ENCODE data around the gene SYCE3. TPM values are rescaled to one million over a fixed set of nuclear protein-coding genes. Genes with fewer than 3 reads are reported as not detected.

SYCE3 gene
- total and polyA plus RNA-seq, 2 donors (not counting 3 experiments of a cell fraction or from before 2014, with no cell fraction given) = not detected

GRCh38 chr22:50540381-50540780 is 22.3 kb downstream of the SYCE3 start:
- H3K79me2 ChIP-seq (ENCODE audit: control insufficient read depth, insufficient read depth, low read length) = no peaks in the 10 kb centered on the region
- no peak overlapping the region for H3K27ac ChIP-seq (ENCODE audit: insufficient read depth, low read depth, low read length)

More at GRCh38 chr22:50540381-50540780, 22.3 kb downstream of the SYCE3 start:
- Histone ChIP-seq H3K9me1 (replicated peaks; ENCODE audit: control insufficient read depth, extremely low read depth, insufficient read depth, low read length) (no peaks in the 10 kb centered on the region), H3K4me1 (ENCODE audit: control insufficient read depth, extremely low read depth, insufficient read depth, low read length) (no peaks in the 10 kb centered on the region), H3K4me2 (ENCODE audit: insufficient read depth, low read length) (no peak overlapping the region), H3K27me3 (ENCODE audit: control insufficient read depth in 2 of 2, insufficient read depth in 2 of 2, low read length in 2 of 2) (peaks cover 0 to 5% of the 10 kb centered on the region in 2 experiments), H3K9me3 (replicated peaks; ENCODE audit: control insufficient read depth, insufficient read depth, low read length) (no peaks in the 10 kb centered on the region), H3K4me3 (replicated peaks in 1 of 3; ENCODE audit: insufficient read depth in 1 of 3, low read depth in 1 of 3, low read length in 3 of 3) (no peak overlapping the region), H3K36me3 (ENCODE audit: control insufficient read depth in 2 of 2, extremely low read depth in 1 of 2, insufficient read depth in 2 of 2, low read length in 2 of 2) (no peaks in the 10 kb centered on the region), H4K20me1 (replicated peaks; ENCODE audit: control insufficient read depth, extremely low read depth, insufficient read depth, low read length) (no peaks in the 10 kb centered on the region), H2AFZ (ENCODE audit: low read depth, low read length) (no peak overlapping the region), H3K9ac (replicated peaks; ENCODE audit: extremely low read depth, insufficient read depth, low read length) (no peak overlapping the region)
- POLR2A ChIA-PET = no interaction called here
- dilution Hi-C loops (cut with MboI; ENCODE audit: extremely low pct_ligation_motif_present, low sequenced_read_pairs) = no loop called here
- DNase-seq (ENCODE audit: low read depth, low spot score) (no peak), FAIRE-seq (no peak)
- TF ChIP-seq MYC (IDR thresholded peaks at IDR 0.05; ENCODE audit: low read depth, low read length) = no peak
- TF ChIP-seq FOS (IDR thresholded peaks at IDR 0.05; ENCODE audit: borderline replicate concordance, insufficient read depth, low read length) = no peak
- TF ChIP-seq GATA2 (IDR thresholded peaks at IDR 0.05; ENCODE audit: insufficient read depth, insufficient read length, low read depth, low read length) = no peak
- TF ChIP-seq CTCF (IDR thresholded peaks at IDR 0.05; ENCODE audit: extremely low read depth in 1 of 2, insufficient read depth in 1 of 2, low read depth in 1 of 2, low read length in 2 of 2) = no peak
- TF ChIP-seq, protein P1, sequence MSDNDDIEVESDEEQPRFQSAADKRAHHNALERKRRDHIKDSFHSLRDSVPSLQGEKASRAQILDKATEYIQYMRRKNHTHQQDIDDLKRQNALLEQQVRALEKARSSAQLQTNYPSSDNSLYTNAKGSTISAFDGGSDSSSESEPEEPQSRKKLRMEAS (IDR thresholded peaks at IDR 0.05; ENCODE audit: insufficient read depth, insufficient read length) = no peak
- no peak for TF ChIP-seq JUN (IDR thresholded peaks at IDR 0.05; ENCODE audit: borderline replicate concordance, insufficient read depth, insufficient read length, low read depth)
- no peak for TF ChIP-seq POLR2A (IDR thresholded peaks at IDR 0.05; ENCODE audit: low read depth, low read length)
- TF ChIP-seq EZH2 (IDR thresholded peaks at IDR 0.05; ENCODE audit: borderline replicate concordance, low read depth, low read length, severe bottlenecking) = no peak
- no peak for TF ChIP-seq POLR2AphosphoS5 (IDR thresholded peaks at IDR 0.05; ENCODE audit: insufficient read depth, low read depth, low read length)
- BruUV-seq (replicated peaks) = no TSS peak
- intact Hi-C loops (cut with micrococcal nuclease) = no loop called here
- CTCF ChIA-PET = interaction anchor here (1.1 to 3.2 kb wide), 6 partner anchors 11 to 150 kb away, joined by 3 to 15 read pairs (median 4); partner anchors contain the start of genes SCO2 and SYCE3
